Kidney glomerular epithelial cell (primary cell): ENCODE data around the gene CCSER1.
A peak's percentile ranks its signal among the peaks of the same experiment; 100 is the strongest.

Experiments
- DNase-seq: peaks from one replicate; lab custom pipeline; 2025; lab: John Stamatoyannopoulos, UW

Gene CCSER1

GRCh38 chr4:90958256-90958895, 831.2 kb downstream of the CCSER1 start:
- DNase-seq: peak; percentile 86

GRCh38 chr4:90960433-90960832, 833.2 kb downstream of the CCSER1 start:
- DNase-seq: no peak

- DNase-seq: no peak
Measured at GRCh38 chr4:90960840-90961239, 833.6 kb downstream of the CCSER1 start.

GRCh38 chr4:90970021-90970420, 842.8 kb downstream of the CCSER1 start:
- DNase-seq: no peak

GRCh38 chr4:90977726-90978125, 850.5 kb downstream of the CCSER1 start:
- DNase-seq: no peak

GRCh38 chr4:90979556-90979955, 852.4 kb downstream of the CCSER1 start:
- no peak for DNase-seq

GRCh38 chr4:90982813-90983212, 855.6 kb downstream of the CCSER1 start:
- DNase-seq: no peak

GRCh38 chr4:90990284-90990683, 863.1 kb downstream of the CCSER1 start:
- DNase-seq: no peak

- DNase-seq: no peak
Measured at GRCh38 chr4:90992213-90992612, 865.0 kb downstream of the CCSER1 start.

- DNase-seq: no peak
Measured at GRCh38 chr4:90994851-90995574, 867.8 kb downstream of the CCSER1 start.

- no peak for DNase-seq
Measured at GRCh38 chr4:90995996-90996395, 868.8 kb downstream of the CCSER1 start.

- DNase-seq: no peak
Measured at GRCh38 chr4:90996813-90997212, 869.6 kb downstream of the CCSER1 start.

GRCh38 chr4:91015861-91016260, 888.7 kb downstream of the CCSER1 start:
- no peak for DNase-seq

GRCh38 chr4:91019513-91019912, 892.3 kb downstream of the CCSER1 start:
- DNase-seq: no peak

- DNase-seq: no peak
Measured at GRCh38 chr4:91025241-91026148, 898.3 kb downstream of the CCSER1 start.

- DNase-seq: no peak
Measured at GRCh38 chr4:91028228-91028627, 901.0 kb downstream of the CCSER1 start.

- DNase-seq: no peak
Measured at GRCh38 chr4:91031761-91032160, 904.6 kb downstream of the CCSER1 start.

GRCh38 chr4:91032725-91033445, 905.7 kb downstream of the CCSER1 start:
- DNase-seq: no peak

GRCh38 chr4:91035276-91035675, 908.1 kb downstream of the CCSER1 start:
- DNase-seq: no peak

GRCh38 chr4:91037951-91038350, 910.8 kb downstream of the CCSER1 start:
- no peak for DNase-seq

- DNase-seq: no peak
Measured at GRCh38 chr4:91057871-91058270, 930.7 kb downstream of the CCSER1 start.

GRCh38 chr4:91058345-91058744, 931.2 kb downstream of the CCSER1 start:
- peak; percentile 46 for DNase-seq
